K562 (cell line): ENCODE measurements around the gene OXLD1. TPM values are rescaled to one million over a fixed set of nuclear protein-coding genes. Genes with fewer than 3 reads are reported as not detected.

Source experiments
- HDAC8 ChIP-seq: fragments of 450-650 bp; IDR thresholded peaks from 2 replicates; pipeline ENCODE4 v1.6.1; 2016; ENCODE audit warnings: mild to moderate bottlenecking, missing genetic modification characterization, moderate library complexity, missing compliant biosample characterization
- HNRNPK ChIP-seq: fragments of 200-400 bp; formaldehyde crosslinking; IDR thresholded peaks from one replicate; pipeline ENCODE4 v1.6.1; 2018; ENCODE audit warnings: mild to moderate bottlenecking, low read depth, low read length; ENCODE audit not compliant: poor library complexity, severe bottlenecking
- MTA2 ChIP-seq: fragments of 450-650 bp; IDR thresholded peaks from 2 replicates; pipeline ENCODE4 v1.6.1; 2016; ENCODE audit warnings: low read depth
- MXI1 ChIP-seq: IDR thresholded peaks from 2 replicates; pipeline ENCODE4 v1.6.1; 2011; ENCODE audit warnings: low read depth, mild to moderate bottlenecking, improper control_type of control experiment, low read length
- MYNN ChIP-seq, 2 experiments: sonication (generic); formaldehyde crosslinking in 1 of 2; IDR thresholded peaks; 2 replicates each; pipeline versions ENCODE4 v1.5.0 to v1.6.1; 2016 to 2020; ENCODE audit warnings: antibody characterized with exemption in 1 of 2, missing genetic modification reagents in 1 of 2
- NONO ChIP-seq, 2 experiments: fragments of 200-400 bp in 1 of 2; fragments of 450-650 bp in 1 of 2; formaldehyde crosslinking in 1 of 2; IDR thresholded peaks; 2 replicates each; pipeline ENCODE4 v1.6.1; 2017; ENCODE audit warnings: low read depth in 2 of 2, mild to moderate bottlenecking in 2 of 2, moderate library complexity in 2 of 2, low read length in 1 of 2
- NR2C1 ChIP-seq, 2 experiments: fragments of 450-650 bp; IDR thresholded peaks; 2 replicates each; pipeline ENCODE4 v1.6.1; 2017; ENCODE audit warnings: mild to moderate bottlenecking in 2 of 2, antibody characterized with exemption in 1 of 2, inconsistent platforms in 1 of 2, missing compliant biosample characterization in 1 of 2, missing genetic modification characterization in 1 of 2
- PRMT5 ChIP-seq: sonication (generic); formaldehyde crosslinking; IDR thresholded peaks from 2 replicates; pipeline ENCODE4 v1.5.0; 2020; ENCODE audit warnings: missing genetic modification reagents
- PTBP1 ChIP-seq: fragments of 200-400 bp; formaldehyde crosslinking; IDR thresholded peaks from 2 replicates; pipeline ENCODE4 v1.6.1; 2017; ENCODE audit warnings: low read depth, low read length
- RHOXF2B ChIP-seq: fragments of 250-450 bp; sonication (Bioruptor Pico); conservative IDR thresholded peaks from 2 replicates; pipeline ENCODE4 v1.5.1; 2021
- SETDB1 ChIP-seq: IDR thresholded peaks from one replicate; pipeline ENCODE4 v1.6.1; 2012; ENCODE audit warnings: low read length, control low read depth, inconsistent platforms
- SMARCB1 ChIP-seq: IDR thresholded peaks from 2 replicates; pipeline ENCODE4 v1.6.1; 2011; ENCODE audit warnings: improper control_type of control experiment, low read depth; ENCODE audit not compliant: insufficient read length
- SMARCE1 ChIP-seq: fragments of 450-650 bp; IDR thresholded peaks from 2 replicates; pipeline ENCODE4 v1.7.1; 2016; ENCODE audit warnings: mild to moderate bottlenecking
- TAF1 ChIP-seq: IDR thresholded peaks from 2 replicates; pipeline ENCODE4 v1.6.1; 2011; ENCODE audit warnings: mild to moderate bottlenecking, low read length, moderate library complexity; ENCODE audit not compliant: insufficient read depth, control insufficient read depth, severe bottlenecking; ENCODE audit errors: extremely low read depth
- TAF7 ChIP-seq: fragments of 450-650 bp; IDR thresholded peaks from 2 replicates; pipeline ENCODE4 v1.6.1; 2016; ENCODE audit warnings: missing genetic modification characterization, missing compliant biosample characterization
- TCF7L2 ChIP-seq: fragments of 150-350 bp; IDR thresholded peaks from 2 replicates; pipeline ENCODE4 v1.6.1; 2016; ENCODE audit warnings: low read depth, mild to moderate bottlenecking, low read length, moderate library complexity
- YY1 ChIP-seq, 3 experiments: IDR thresholded peaks; 2 replicates each; pipeline ENCODE4 v1.6.1; 2011; ENCODE audit warnings: low read length in 2 of 3, mild to moderate bottlenecking in 2 of 3, moderate library complexity in 2 of 3, borderline replicate concordance in 1 of 3, control low read depth in 1 of 3, low read depth in 1 of 3; ENCODE audit not compliant: insufficient read depth in 3 of 3, insufficient replicate concordance in 2 of 3, control insufficient read depth in 1 of 3, insufficient read length in 1 of 3; ENCODE audit errors: extremely low read depth in 1 of 3
- ZBTB17 ChIP-seq: fragments of 450-650 bp; formaldehyde crosslinking; IDR thresholded peaks from 2 replicates; pipeline ENCODE4 v1.4.0; 2020; ENCODE audit warnings: mild to moderate bottlenecking
- ZNF217 ChIP-seq: sonication (generic); formaldehyde crosslinking; IDR thresholded peaks from 2 replicates; pipeline ENCODE4 v1.8.0; 2022; ENCODE audit warnings: mild to moderate bottlenecking, missing genetic modification reagents
- ZNF384 ChIP-seq: IDR thresholded peaks from 2 replicates; pipeline ENCODE4 v1.6.1; 2012; ENCODE audit warnings: low read depth, low read length, improper control_type of control experiment
- ZNF436 ChIP-seq: fragments of 250-450, 450-650 bp; sonication (Bioruptor Pico); formaldehyde crosslinking; IDR thresholded peaks from 2 replicates; pipeline ENCODE4 v1.7.0; 2020; ENCODE audit warnings: mild to moderate bottlenecking
- ZNF444 ChIP-seq: fragments of 250-450 bp; sonication (Bioruptor Pico); IDR thresholded peaks from 2 replicates; pipeline ENCODE4 v1.4.0; 2020; ENCODE audit warnings: mild to moderate bottlenecking, moderate library complexity
- ZNF79 ChIP-seq: fragments of 250-450 bp; sonication (Bioruptor Pico); IDR thresholded peaks from 2 replicates; pipeline ENCODE4 v1.4.0; 2020; ENCODE audit warnings: low read depth, mild to moderate bottlenecking, moderate library complexity
- polyA plus RNA-seq, 8 experiments: library from polyadenylated mRNA; depleted of rRNA in 4 of 8; stranded (reverse) in 5 of 8; unstranded in 3 of 8; fragments of >200 nt; fragmentation: Nextera tagmentation in 2 of 8; fragmentation: Illumina TruSeq in 1 of 8; extraction: Ambion mirVana in 2 of 8; extraction: Trizol in 1 of 8; gene quantifications; 2 replicates each; pipeline versions ENCODE4 v1.2.1 to v1.2.3, GENCODE V29; 2011 to 2014; ENCODE audit warnings: inconsistent platforms in 1 of 8, missing spikeins in 1 of 8
- total RNA-seq, 7 experiments: library from RNA; depleted of rRNA in 6 of 7; stranded (reverse); fragments of >200 nt in 6 of 7; fragmentation: Illumina TruSeq in 2 of 7; extraction: Trizol in 2 of 7; gene quantifications; 2 replicates each; pipeline versions ENCODE4 v1.2.1 to v1.2.3, GENCODE V29; 2011 to 2021; ENCODE audit warnings: low replicate concordance in 1 of 7
- TF ChIP-seq, protein P1 (sequence below), 2 experiments: fragments of 450-650 bp; conservative IDR thresholded peaks; 2 replicates each; pipeline ENCODE4 v1.6.1; 2017; ENCODE audit warnings: mild to moderate bottlenecking in 2 of 2, moderate library complexity in 2 of 2
- TF ChIP-seq, protein P2 (sequence below): conservative IDR thresholded peaks from 2 replicates; pipeline ENCODE4 v1.6.1; 2011; ENCODE audit warnings: low read depth, mild to moderate bottlenecking, low read length; ENCODE audit not compliant: control insufficient read depth

Gene OXLD1
- total and polyA plus RNA-seq, 9 of the 15 experiments (the other 6 are each of a cell fraction or from before 2014, with no cell fraction given), result 4.4 to 115 (median 29.3) TPM

DNA sequence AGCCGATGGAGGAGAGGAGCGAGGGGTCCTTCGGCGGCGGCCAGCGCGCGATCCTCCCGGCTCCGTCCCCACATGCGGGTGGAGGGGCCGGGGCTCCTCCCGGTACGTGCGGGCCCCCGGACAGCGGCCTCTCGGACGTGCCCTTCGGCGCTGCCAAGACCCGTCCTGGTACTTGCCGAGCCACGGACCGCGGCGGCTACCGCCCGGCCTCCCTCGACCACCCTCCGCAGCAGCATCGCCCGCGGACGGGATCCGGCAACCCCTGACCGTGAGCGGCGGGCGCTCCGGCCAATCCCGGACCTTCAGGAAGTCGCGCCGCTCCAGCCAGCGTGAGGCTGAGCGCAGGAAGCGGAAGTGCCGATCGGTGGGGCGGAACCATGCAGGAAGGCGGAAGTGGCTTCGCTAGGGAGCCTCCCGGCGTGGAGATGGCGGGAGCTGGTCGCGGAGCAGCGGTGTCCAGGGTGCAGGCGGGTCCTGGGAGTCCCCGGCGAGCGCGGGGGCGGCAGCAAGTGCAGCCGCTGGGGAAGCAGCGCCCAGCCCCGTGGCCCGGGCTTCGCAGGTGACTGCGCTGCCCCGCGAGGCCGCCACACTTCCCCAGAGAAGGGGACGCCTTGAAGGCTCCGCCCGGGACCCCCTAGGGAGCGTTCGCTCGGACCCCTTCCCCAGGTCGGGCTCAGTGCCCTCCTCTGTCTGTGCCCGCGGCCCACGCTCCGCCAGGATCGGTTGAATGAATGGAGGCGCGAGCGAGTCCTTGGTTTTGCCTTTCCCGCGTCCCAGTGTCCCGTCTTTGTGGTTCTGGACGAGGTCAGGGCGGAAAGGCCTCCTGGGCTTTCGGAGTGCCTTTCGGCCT, at the start of gene OXLD1, which contains the start of gene CCDC137 (continued):
- no peak for TF ChIP-seq SMARCB1
- TF ChIP-seq ZNF444 (CRISPR knock-in tag), result no peak
- TF ChIP-seq TCF7L2, result no peak
- TF ChIP-seq ZNF384, result no peak
- no peak for TF ChIP-seq SETDB1
- TF ChIP-seq PRMT5 (CRISPR knock-in tag), result no peak
- TF ChIP-seq PTBP1, result no peak
- TF ChIP-seq TAF7 (tag), result 0 out of 2 replicates have a peak, but pooled peaks have one; percentile 23
- TF ChIP-seq ZNF436, result no peak
- peak; percentile 62 for TF ChIP-seq NR2C1 (IDR thresholded peaks at IDR 0.05)
- TF ChIP-seq NR2C1 (tag; IDR thresholded peaks at IDR 0.05), result peak; percentile 66
- TF ChIP-seq NONO (IDR thresholded peaks at IDR 0.05; ENCODE audit: low read depth in 2 of 2, low read length in 1 of 2), result 0 out of 4 replicates have a peak, but pooled peaks of 1 of the 2 experiments have one; percentile 38
- no peak for TF ChIP-seq HDAC8 (tag)
- peak; percentile 96 for TF ChIP-seq TAF1
- TF ChIP-seq MTA2, result no peak
- TF ChIP-seq RHOXF2B (CRISPR knock-in tag), result no peak
- no peak for TF ChIP-seq HNRNPK
- TF ChIP-seq ZNF217, result no peak
- TF ChIP-seq ZNF79 (CRISPR knock-in tag), result no peak
- no peak for TF ChIP-seq MYNN (IDR thresholded peaks at IDR 0.05)
- TF ChIP-seq MYNN (CRISPR knock-in tag; IDR thresholded peaks at IDR 0.05), result no peak
- peak; percentile 64 to 92 (median 85) for TF ChIP-seq YY1 (IDR thresholded peaks at IDR 0.05; ENCODE audit: borderline replicate concordance in 1 of 3, control insufficient read depth in 1 of 3, extremely low read depth in 1 of 3, insufficient read depth in 3 of 3, insufficient read length in 1 of 3, insufficient replicate concordance in 2 of 3, low read depth in 1 of 3, low read length in 2 of 3)
- TF ChIP-seq MXI1, result peak; percentile 62
- TF ChIP-seq, protein P1, sequence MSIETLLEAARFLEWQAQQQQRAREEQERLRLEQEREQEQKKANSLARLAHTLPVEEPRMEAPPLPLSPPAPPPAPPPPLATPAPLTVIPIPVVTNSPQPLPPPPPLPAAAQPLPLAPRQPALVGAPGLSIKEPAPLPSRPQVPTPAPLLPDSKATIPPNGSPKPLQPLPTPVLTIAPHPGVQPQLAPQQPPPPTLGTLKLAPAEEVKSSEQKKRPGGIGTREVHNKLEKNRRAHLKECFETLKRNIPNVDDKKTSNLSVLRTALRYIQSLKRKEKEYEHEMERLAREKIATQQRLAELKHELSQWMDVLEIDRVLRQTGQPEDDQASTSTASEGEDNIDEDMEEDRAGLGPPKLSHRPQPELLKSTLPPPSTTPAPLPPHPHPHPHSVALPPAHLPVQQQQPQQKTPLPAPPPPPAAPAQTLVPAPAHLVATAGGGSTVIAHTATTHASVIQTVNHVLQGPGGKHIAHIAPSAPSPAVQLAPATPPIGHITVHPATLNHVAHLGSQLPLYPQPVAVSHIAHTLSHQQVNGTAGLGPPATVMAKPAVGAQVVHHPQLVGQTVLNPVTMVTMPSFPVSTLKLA (conservative IDR thresholded peaks at IDR 0.05), result peak; percentile 68 to 87
- no peak for TF ChIP-seq ZBTB17 (CRISPR knock-in tag)
- no peak for TF ChIP-seq SMARCE1
- TF ChIP-seq, protein P2, sequence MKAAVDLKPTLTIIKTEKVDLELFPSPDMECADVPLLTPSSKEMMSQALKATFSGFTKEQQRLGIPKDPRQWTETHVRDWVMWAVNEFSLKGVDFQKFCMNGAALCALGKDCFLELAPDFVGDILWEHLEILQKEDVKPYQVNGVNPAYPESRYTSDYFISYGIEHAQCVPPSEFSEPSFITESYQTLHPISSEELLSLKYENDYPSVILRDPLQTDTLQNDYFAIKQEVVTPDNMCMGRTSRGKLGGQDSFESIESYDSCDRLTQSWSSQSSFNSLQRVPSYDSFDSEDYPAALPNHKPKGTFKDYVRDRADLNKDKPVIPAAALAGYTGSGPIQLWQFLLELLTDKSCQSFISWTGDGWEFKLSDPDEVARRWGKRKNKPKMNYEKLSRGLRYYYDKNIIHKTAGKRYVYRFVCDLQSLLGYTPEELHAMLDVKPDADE, result peak; percentile 42; the same call in 1 of the 2 replicates
